GM04504 (cell line): ENCODE results near the gene MUC22.
"Not testable (repeated sequence)": the region's sequence is repeated elsewhere in the genome, so short reads cannot be mapped to it uniquely, and the experiment has no call there.

Experiments used
- DNase-seq: peaks from one replicate; pipeline ENCODE4 v3.0.0-alpha.2; 2012; ENCODE audit warnings: low read depth

MUC22 gene

DNA sequence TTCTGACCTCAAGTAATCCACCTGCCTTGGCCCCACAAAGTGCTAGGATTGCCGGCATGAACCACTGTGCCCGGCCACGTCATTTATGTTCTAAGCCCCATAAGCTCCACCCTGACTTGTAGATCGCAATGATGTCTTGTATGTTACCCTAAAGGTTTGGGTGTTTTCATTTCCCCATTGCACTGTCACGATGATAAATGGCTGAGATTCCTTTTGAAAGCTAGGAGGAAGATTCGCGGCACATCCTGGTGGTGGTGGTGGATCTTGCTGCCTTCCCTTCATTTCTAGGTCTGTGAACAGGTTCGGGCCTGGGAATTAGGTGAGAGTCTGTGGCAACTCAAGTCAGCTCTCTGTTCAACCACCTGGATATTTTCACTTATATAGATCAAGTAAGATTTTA, 28.3 kb downstream of the MUC22 start:
- DNase-seq, result no peak

DNA sequence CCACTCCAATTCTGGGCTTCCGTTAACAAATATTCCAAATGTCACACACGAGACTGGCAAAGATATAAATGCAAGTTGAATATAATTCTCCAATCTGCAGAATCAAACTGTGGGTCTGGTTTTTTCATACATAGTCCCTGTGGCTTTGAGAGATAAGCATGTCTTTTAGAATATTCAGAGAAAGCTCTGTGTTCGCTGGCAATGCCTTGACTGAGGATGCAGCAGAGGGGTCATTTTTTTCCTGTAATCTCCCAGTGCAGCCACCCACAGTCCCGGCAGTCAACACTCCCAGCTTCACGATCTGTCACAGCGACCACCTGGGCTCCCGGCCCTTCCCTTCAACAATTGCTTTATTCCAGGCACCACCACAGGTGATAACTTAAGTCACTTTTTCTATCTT, 30.5 kb downstream of the MUC22 start:
- DNase-seq, result no peak

DNA sequence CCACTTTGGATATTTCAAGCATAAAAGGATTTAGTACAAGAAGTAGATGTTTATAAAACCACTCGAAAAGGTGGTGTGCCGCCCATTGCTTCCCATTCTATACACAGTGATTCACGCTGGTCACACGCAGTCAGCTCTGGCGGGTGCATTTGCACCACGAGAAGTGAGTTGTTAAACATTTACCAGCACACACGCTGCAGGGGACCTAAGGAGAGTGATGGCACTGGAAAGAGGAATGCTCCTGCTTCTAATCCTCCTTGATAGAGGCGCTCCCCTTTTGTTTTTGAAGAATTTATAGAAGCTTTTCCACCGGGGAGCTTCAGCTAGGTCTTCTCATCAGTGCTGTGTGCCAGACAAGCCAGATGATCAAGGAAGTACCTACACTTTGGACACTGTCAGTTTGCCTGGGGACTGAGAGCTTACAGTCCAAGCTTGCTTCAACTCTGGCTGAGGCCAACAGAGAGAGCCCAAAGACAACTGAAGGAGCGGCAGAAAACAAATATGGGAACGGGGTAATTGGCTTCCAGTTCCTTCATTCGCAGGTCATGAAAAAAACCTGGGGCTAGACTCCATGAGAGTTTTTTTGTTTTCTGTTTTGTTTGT, 31.2 kb downstream of the MUC22 start:
- no peak for DNase-seq

DNA sequence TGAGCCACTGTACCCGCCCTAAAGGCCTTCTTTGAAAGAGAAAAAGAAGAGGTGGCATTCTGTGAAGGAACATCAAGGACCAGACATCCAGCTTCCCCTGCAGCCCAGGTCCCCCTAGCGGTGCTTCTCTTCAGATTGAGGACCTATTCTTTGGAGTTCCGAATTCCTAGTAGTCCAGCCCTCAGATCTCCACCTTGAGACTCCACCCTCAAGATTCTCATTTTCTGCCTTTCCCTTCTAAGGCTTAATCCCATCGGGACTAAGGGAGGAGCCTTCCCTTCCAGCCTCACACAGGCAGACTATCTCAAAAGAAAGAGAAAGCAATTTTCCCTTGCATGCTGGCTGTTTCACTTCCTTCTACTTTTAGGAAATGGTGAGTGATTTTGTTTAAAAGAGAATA, 32.5 kb downstream of the MUC22 start:
- DNase-seq, result no peak

DNA sequence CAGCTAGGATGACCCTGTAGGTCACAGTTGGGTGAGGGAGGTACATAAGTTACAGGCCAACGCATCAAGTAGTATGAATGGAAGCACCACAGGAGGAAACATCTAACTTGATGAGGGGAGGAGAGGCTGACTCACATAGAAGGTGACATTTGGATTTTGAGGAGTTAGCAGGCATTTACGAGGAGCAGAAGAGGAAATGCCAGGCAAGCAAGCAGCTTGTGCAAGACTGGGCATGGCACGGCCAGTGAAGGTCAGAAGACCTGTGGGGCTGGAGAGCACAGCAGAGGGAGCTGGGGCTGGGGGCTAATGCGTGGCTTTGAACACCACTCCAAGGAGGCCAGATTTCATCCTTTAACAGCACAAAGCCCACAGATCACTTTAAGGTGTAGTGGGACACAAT, 37.8 kb downstream of the MUC22 start:
- DNase-seq, result no peak

DNA sequence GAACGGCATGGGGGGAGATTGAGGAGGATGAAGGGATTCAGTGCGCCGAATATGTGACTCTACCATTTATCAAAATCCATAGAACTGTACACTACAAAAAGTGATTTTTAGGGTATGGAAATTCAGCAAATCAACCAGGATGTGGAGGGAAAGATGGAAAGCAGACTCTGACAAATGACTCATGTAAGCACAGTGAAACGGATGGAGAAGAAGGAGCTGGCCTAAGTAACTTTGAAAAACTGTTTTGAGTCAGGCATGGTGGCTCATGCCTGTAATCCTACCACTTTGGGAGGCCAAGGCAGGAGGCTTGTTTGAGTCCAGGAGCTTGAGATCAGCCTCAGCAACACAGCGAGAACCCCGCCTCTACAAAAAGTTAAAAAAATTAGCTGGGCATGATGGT, 39.2 kb downstream of the MUC22 start:
- DNase-seq, result no peak

DNA sequence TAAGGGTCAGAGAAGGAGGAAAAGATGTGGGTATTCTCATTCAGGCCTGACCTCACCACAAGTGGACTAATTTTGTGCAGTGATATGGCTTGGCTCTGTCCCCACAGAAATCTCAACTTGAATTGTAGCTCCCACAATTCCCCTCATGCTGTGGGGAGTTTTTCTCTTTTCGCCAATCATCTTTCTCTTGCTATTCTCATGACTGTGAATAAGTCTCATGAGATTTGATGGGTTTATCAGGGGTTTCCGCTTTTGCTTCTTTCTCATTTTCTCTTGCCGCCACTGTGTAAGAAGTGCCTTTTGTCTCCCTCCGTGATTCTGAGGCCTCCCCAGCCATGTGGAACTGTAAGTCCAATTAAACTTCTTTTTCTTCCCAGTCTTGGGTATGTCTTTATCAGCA, 42.9 kb downstream of the MUC22 start:
- DNase-seq, result not testable (repeated sequence)

DNA sequence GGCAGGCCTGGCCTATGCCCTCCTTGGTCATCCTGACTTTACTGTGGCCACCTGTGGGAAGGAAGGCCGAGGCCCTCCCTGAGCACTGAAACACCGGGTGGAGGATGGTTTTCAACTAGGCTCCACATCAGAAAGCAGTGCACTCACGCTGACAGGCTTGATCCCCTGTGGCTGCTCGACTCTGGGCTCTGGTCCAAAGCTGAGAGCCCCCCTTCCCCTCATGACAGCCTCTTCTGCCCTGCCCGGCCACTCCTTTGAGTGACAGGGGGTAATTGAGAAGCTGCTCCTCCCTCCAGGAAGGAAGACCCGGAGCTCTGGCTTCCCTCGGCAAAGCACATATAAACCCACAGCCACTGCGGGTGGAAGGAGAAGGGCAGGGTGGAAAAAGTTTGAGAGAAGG, 43.6 kb downstream of the MUC22 start:
- DNase-seq, result no peak

DNA sequence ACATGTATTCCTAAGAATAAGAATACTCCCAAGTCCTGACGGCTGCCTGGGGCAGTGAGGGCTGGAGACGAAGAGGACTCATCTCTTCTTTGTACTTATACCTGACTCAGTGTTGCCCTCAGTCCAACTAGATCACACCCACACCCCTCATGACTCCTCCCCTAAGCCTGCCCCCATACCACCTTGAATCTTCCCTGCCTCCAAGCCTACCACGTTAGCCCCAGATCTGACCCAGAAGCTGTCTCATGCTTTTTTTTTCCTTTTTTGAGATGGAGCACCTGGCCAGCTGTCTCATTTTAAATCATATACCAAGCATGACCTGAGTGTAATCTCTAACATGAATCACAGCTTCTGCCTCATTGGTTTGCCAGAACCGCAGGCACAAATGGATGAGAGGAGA, 45.2 kb downstream of the MUC22 start:
- DNase-seq, result no peak

DNA sequence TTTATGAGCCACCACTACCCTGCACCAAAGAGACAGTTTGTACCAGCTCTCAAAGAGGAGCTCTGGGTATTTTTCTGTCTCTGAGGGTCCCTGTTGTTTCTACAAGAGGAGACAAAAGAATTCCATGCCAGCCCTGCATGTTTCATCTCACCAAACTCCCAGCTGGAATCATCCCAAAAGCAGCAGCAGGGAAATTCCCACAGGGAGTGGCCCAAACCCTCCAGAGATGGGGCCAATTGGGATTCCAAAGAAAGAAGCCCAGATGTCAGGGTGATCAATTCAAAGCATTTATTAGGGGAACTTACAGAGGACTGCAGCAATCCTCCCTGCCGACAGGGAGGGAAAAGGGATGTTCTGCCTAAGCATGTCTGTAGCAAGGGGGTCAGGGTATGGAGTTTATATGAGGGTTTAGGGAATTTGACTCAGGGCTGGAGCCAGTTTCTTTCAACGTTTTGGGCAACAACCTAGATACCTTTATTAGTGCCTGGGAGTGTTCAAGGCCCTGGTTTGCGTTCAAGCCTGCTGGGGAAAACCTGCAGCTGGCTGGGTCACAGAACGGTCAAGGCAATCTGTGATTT, 47.2 kb downstream of the MUC22 start:
- no peak for DNase-seq

DNA sequence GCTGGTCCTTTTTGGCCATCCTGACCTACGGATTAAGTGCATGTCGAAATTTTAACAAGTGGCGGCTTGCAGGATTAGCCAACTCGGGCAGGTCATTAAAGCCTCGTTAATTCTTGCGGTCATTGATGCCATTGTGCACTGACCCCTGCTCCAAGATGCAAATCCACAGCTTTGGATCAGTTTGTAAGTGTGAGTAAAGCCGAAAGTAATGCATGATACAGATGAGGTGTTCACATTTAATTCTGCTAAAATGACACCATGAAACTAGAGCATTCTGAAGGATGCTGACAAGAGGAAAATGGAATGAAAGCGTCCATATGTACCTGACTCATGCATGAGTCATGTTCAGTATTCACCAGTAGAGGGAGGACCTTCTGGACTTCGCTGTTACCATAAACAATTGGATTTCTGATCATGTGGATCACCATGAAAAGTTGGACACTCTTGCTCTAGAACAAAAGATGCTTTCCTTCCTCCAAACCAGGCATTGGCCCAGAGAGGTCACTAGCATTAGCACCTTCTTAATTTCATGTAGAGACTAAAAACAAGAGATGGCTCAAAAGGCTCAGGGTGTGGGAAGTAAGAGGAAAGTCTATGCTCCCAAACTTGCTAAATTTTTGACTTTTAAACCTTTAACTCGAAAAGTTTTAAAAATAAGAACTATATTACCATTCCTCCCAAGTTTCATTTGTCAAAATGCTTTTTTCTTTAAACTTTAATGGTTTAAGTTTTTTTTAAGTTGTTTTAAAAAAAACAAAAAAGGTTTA, 48.0 kb downstream of the MUC22 start:
- DNase-seq, result peak; percentile 75

DNA sequence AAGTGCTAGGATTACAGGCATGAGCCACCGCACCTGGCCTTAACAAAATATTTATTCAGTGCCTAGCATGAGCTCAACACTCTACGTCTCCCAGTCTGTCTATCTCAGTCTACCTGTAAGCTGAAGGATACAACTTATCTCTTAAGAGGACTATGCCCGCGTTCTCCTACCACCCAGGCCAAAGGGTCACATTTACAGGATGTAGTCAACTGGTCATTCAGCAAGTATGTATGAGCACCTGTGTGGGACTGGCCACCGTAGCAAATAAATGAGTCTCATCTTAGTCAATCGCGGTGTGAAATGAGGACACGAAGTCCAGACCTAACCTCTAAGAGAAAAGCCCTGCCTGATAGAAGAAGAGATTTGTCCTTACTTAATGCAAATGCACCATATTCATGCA, 49.9 kb downstream of the MUC22 start:
- no peak for DNase-seq

DNA sequence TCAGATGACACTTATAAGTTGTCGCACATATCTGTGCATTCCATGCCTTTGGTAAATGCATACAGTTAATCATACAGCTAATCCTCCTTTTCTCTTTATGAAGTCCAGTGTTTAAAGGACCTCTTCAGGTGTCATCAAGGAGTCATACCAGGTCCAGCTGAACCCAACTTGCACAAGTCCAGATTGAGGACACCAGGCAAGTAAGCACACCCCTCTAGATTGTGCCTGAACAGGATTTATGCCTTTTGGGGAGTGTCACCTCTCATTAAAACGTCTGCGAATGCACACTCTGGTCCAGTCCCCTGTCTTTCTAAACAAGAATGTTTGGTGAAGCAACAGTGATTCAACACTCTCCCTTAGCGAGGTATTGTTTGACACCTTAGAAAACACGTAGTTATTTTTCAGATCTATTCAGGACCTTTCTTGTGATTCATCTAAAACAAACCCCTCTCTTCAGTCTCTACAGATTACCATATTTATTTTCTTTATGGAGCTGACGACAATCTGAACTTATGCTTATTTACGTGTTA, 53.7 kb downstream of the MUC22 start:
- DNase-seq, result no peak

DNA sequence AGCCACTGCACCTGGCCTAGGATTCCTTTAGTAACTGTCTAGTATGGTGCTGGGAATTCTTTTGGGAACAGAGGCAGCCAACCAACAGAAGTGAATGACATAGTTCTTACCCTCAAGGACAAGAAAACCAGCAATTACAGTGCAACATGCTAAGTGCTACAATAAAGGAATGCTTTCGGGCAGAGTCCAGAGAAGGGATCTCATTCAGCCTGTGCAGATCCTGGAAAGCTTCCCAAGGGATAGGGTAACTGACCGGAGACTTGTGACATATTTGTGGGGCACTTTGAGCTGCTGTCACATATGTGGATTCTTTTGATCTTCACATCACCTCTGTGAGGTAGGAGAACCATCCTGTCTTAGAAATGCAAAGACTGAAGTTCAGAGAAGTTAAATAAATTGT, 55.3 kb downstream of the MUC22 start:
- no peak for DNase-seq

DNA sequence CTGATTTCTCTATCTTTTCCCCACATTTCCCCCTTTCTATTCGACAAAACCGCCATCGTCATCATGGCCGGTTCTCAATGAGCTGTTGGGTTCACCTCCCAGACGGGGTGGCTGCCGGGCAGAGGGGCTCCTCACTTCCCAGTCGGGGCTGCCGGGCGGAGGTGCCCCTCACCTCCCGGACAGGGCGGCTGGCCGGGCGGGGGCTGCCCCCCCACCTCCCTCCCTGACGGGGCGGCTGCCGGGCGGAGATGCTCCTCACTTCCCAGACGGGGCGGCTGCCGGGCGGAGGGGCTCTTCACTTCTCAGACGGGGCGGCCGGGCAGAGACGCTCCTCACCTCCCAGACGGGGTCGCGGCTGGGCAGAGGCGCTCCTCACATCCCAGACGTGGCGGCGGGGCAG, 56.8 kb downstream of the MUC22 start:
- not testable (repeated sequence) for DNase-seq

DNA sequence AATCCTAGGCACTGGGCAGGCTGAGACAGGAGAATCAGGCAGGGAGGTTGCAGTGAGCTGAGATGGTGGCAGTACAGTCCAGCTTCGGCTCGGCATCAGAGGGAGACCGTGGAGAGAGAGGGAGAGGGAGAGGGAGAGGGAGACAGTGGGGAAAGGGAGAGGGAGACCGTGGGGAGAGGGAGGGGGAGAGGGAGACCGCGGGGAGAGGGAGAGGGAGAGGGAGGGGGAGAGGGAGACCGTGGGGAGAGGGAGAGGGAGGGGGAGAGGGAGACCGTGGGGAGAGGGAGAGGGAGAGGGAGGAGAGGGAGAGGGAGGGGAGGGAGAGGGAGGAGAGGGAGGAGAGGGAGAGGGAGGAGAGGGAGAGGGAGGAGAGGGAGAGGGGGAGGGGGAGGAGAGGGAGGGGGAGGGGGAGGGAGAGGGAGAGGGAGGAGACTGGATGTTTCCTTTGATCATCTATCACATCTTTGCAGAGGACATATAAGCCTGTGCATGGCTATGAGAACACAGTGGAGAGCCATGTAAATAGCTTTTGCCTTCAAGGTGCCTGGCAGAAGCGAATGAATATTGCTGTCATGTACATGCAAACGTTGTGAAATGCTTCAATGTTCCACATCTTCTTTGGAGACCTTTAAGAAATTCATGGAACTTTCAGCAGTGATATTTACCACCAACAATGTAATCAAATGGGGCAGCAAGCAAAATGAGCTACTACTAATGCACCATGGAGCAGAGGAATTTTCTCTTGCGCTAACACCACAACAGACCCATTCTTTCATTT, 57.8 kb downstream of the MUC22 start:
- DNase-seq, result not testable (repeated sequence)

DNA sequence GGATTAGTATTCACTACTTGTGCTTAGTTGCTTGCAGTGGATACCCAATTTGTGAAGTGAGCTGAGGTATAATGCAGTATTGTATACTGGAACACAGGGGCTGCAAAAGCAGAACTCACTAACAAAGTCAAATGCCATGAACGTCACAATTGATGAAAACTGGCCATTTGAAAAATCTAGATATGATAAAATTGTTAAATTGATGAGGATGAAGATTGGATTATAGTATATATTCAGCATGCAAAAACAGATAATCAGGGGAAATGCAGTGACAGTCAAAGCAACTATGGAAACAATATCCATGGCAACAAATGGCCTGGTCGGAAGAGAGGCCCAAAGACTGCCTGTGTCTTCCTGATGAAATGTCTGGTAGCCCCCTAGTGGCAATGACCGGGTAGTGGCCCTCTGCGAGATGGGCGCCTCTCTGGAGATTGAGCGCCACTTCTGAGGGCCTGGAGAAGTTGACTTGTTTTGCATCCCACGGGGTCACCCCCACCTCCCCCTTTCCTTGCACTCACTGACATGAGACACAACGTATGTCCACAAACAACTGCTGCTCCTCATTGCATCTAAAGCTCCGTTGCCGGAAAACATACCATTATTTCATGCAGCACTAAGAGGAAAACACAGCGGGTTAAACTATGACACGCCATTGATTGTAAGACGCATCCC, 58.5 kb downstream of the MUC22 start:
- peak; percentile 57 for DNase-seq

DNA sequence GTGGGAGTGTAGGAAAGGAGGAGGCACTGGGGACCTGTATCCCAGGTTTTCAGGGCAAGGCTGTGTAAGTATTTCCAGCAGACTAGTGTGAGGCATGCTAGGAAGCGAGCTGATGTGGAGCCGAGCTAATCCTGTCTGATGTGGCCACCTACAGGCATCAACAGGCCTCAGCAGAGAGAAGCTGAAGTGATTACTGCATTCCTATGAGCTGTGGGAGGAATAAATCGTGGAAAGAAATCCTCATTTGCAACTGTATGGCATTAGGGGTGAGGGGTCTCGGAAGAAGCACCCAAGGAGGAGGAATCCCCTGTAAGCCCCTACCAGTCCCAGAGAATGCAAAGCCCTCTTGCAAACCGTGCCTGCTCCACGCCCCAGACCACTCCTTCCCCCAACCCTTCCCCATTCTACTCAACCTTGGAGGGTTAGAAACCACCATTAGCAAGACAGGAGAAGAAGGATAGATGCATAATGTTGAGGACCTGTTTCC, 60.5 kb downstream of the MUC22 start:
- peak; percentile 60 for DNase-seq

DNA sequence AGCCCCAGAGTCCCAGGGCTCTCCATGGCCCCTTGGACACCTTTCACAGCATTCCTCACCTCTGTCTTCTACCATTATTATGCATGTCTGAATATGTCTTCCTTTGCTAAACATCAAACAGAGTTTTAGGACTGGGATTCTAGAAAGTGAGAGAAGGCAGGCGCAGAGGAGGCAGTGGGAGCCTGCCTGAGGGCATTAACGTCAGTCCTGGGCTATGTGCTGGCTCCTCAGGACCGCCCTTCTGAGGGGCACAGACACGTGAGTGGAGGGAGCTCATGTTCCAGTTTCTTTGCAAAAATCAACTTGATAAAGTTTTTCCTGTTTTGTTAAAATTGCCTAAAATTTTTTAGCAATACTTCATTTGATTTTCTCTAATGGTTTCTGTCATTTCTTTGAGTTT, 64.1 kb downstream of the MUC22 start:
- DNase-seq, result no peak

DNA sequence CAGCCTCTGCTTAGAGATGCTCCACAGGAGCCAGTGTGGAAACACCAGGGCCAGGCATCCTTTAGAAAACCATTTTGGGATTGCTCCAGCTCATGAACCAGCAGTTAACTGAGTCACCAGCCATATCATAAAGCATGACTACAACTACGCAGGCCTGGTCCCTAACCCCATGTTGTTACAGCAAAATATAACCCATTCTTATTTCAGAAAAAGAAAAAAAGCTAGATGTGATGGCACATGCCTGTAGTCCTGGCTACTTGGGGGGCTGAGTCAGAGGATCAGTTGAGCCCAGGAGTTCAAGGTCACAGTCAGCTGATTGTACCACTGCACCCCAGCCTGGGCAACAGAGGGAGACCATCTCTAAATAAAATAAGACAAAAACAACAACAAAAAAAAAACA, 65.3 kb downstream of the MUC22 start:
- DNase-seq, result no peak

DNA sequence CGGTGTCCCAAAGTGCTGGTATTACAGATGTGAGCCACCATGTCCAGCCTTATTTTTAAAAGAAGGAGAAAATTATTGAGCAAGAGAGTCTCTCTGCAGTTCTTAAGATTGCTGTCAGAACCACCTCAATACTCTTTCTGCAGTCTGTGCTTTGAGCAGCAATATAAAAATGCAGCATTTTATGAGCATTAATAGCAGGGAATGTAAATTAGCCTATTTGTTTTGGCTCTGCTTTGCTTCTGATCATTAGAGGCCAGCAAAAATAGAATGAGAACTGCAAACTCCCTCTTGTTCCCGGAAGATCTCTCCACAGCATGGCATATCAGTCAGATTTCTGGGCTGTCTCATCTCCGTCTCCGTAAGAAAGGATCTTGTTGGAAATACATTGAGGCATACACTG, 66.3 kb downstream of the MUC22 start:
- no peak for DNase-seq
